ENCODE data around the gene CNGA4. TPM values are rescaled to one million over a fixed set of nuclear protein-coding genes. Genes with fewer than 3 reads are reported as not detected.

Gene CNGA4
- total RNA-seq, 4 donors from 2014 or later: 0.26 to 0.90 (median 0.30) TPM; not detected in 1

- TF ChIP-seq, protein P1, sequence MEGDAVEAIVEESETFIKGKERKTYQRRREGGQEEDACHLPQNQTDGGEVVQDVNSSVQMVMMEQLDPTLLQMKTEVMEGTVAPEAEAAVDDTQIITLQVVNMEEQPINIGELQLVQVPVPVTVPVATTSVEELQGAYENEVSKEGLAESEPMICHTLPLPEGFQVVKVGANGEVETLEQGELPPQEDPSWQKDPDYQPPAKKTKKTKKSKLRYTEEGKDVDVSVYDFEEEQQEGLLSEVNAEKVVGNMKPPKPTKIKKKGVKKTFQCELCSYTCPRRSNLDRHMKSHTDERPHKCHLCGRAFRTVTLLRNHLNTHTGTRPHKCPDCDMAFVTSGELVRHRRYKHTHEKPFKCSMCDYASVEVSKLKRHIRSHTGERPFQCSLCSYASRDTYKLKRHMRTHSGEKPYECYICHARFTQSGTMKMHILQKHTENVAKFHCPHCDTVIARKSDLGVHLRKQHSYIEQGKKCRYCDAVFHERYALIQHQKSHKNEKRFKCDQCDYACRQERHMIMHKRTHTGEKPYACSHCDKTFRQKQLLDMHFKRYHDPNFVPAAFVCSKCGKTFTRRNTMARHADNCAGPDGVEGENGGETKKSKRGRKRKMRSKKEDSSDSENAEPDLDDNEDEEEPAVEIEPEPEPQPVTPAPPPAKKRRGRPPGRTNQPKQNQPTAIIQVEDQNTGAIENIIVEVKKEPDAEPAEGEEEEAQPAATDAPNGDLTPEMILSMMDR (IDR thresholded peaks at IDR 0.05): no peak
- TF ChIP-seq POLR2A (IDR thresholded peaks at IDR 0.05): no peak
- Histone ChIP-seq H3K36me3 (no peaks in the 10 kb centered on the region), H3K9me3 (no peaks in the 10 kb centered on the region), H3K4me1 (no peaks in the 10 kb centered on the region), H3K27me3 (no peaks in the 10 kb centered on the region), H3K27ac (no peak within 1 kb of the TSS), H3K4me3 (no peak within 1 kb of the TSS)
- DNase-seq: no peak
- intact Hi-C loops (cut with DNase I; ENCODE audit: low total_unique reads): no loop called here
These were observed 39.6 kb upstream of the CNGA4 start, which contains the start of gene OR52W1 for GRCh38 chr11:6199174-6199810. OR52W1 (plus strand) TSS chr11:6199224; CDS start chr11:6199224, 0 bp downstream.

GRCh38 chr11:6200975-6201374, 37.9 kb upstream of the CNGA4 start:
- Histone ChIP-seq H3K36me3 (no peaks in the 10 kb centered on the region), H3K27me3 (no peaks in the 10 kb centered on the region), H3K27ac (no peak overlapping the region), H3K4me1 (no peaks in the 10 kb centered on the region), H3K4me3 (no peak overlapping the region), H3K9me3 (no peaks in the 10 kb centered on the region)
- no peak for DNase-seq
- intact Hi-C loops (cut with DNase I; ENCODE audit: low total_unique reads): no loop called here
- no peak for TF ChIP-seq POLR2A (IDR thresholded peaks at IDR 0.05)
- TF ChIP-seq, protein P1 (IDR thresholded peaks at IDR 0.05): no peak

- no peaks in the 10 kb centered on the region for H3K4me1 ChIP-seq
- no peaks in the 10 kb centered on the region for H3K9me3 ChIP-seq
- no peak overlapping the region for H3K4me3 ChIP-seq
- no peaks in the 10 kb centered on the region for H3K27me3 ChIP-seq
- H3K27ac ChIP-seq: no peak overlapping the region
- no peak for DNase-seq
- no peak for TF ChIP-seq POLR2A (IDR thresholded peaks at IDR 0.05)
- TF ChIP-seq, protein P1 (IDR thresholded peaks at IDR 0.05): no peak
- H3K36me3 ChIP-seq: no peaks in the 10 kb centered on the region
- intact Hi-C loops (cut with DNase I; ENCODE audit: low total_unique reads): no loop called here
These were observed 37.4 kb upstream of the CNGA4 start for GRCh38 chr11:6201481-6201880.

- Histone ChIP-seq H3K36me3 (no peaks in the 10 kb centered on the region), H3K9me3 (no peaks in the 10 kb centered on the region), H3K27me3 (no peaks in the 10 kb centered on the region), H3K27ac (no peak overlapping the region), H3K4me3 (no peak overlapping the region), H3K4me1 (no peaks in the 10 kb centered on the region)
- intact Hi-C loops (cut with DNase I; ENCODE audit: low total_unique reads): no loop called here
- no peak for TF ChIP-seq POLR2A (IDR thresholded peaks at IDR 0.05)
- TF ChIP-seq, protein P1 (IDR thresholded peaks at IDR 0.05): no peak
- DNase-seq: no peak
These were observed 36.8 kb upstream of the CNGA4 start for GRCh38 chr11:6202041-6202440.

GRCh38 chr11:6203327-6203726, 35.6 kb upstream of the CNGA4 start:
- Histone ChIP-seq H3K27ac (no peak overlapping the region), H3K27me3 (no peaks in the 10 kb centered on the region), H3K36me3 (no peaks in the 10 kb centered on the region), H3K4me1 (no peaks in the 10 kb centered on the region), H3K9me3 (no peaks in the 10 kb centered on the region), H3K4me3 (no peak overlapping the region)
- no peak for DNase-seq
- intact Hi-C loops (cut with DNase I; ENCODE audit: low total_unique reads): no loop called here
- TF ChIP-seq, protein P1 (IDR thresholded peaks at IDR 0.05): no peak
- TF ChIP-seq POLR2A (IDR thresholded peaks at IDR 0.05): no peak

Measured in uterus (tissue), 4 donors.